ENCODE measurements around the gene DAB2IP.

DNA sequence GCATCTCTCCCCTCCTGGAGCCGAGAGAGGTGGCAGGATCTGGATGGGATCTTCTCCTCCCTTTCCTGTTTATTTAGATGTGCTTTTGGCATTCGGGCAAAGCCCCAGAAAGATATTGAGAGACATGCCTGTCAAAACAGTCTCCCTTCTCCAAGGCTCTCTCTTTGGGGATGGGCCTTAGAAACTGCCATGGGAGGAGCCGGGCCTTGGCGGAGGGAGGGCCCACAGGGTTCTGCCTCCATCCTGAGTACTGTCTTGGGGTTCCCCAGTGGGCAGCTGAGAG is 41.9 kb downstream of the DAB2IP start:
- TF ChIP-seq, protein P1, sequence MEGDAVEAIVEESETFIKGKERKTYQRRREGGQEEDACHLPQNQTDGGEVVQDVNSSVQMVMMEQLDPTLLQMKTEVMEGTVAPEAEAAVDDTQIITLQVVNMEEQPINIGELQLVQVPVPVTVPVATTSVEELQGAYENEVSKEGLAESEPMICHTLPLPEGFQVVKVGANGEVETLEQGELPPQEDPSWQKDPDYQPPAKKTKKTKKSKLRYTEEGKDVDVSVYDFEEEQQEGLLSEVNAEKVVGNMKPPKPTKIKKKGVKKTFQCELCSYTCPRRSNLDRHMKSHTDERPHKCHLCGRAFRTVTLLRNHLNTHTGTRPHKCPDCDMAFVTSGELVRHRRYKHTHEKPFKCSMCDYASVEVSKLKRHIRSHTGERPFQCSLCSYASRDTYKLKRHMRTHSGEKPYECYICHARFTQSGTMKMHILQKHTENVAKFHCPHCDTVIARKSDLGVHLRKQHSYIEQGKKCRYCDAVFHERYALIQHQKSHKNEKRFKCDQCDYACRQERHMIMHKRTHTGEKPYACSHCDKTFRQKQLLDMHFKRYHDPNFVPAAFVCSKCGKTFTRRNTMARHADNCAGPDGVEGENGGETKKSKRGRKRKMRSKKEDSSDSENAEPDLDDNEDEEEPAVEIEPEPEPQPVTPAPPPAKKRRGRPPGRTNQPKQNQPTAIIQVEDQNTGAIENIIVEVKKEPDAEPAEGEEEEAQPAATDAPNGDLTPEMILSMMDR (conservative IDR thresholded peaks at IDR 0.05 in 1 of 2, IDR thresholded peaks at IDR 0.05 in 1 of 2; ENCODE audit: low read depth in 1 of 2, low read length in 2 of 2) = no peak
- no peak for TF ChIP-seq EZH2 (IDR thresholded peaks at IDR 0.05; ENCODE audit: low read length, missing control alignments)
